ENCODE data around the gene HIVEP2.

HIVEP2 gene

GRCh38 chr6:142857233-142857761 is 87.7 kb downstream of the HIVEP2 start:
- no peak for DNase-seq

- no peak for DNase-seq
Measured at GRCh38 chr6:142856624-142857232, 88.2 kb downstream of the HIVEP2 start.

GRCh38 chr6:142855893-142856623 is 88.9 kb downstream of the HIVEP2 start:
- no peak for DNase-seq

- DNase-seq, result no peak
Measured at GRCh38 chr6:142854589-142855488, 90.1 kb downstream of the HIVEP2 start.

- no peak for DNase-seq
Measured at GRCh38 chr6:142853244-142854180, 91.5 kb downstream of the HIVEP2 start.

GRCh38 chr6:142851601-142852000 is 93.4 kb downstream of the HIVEP2 start:
- DNase-seq, result no peak

GRCh38 chr6:142850679-142851423 is 94.1 kb downstream of the HIVEP2 start:
- no peak for DNase-seq

GRCh38 chr6:142848976-142849375 is 96.0 kb downstream of the HIVEP2 start:
- no peak for DNase-seq

- DNase-seq, result no peak
Measured at GRCh38 chr6:142848156-142848555, 96.8 kb downstream of the HIVEP2 start.

GRCh38 chr6:142846883-142847287 is 98.1 kb downstream of the HIVEP2 start:
- no peak for DNase-seq

GRCh38 chr6:142846459-142846831 is 98.5 kb downstream of the HIVEP2 start:
- no peak for DNase-seq

GRCh38 chr6:142845624-142846458 is 99.1 kb downstream of the HIVEP2 start:
- DNase-seq, result no peak

- no peak for DNase-seq
Measured at GRCh38 chr6:142845143-142845571, 99.8 kb downstream of the HIVEP2 start.

- DNase-seq, result no peak
Measured at GRCh38 chr6:142844065-142844755, 100.8 kb downstream of the HIVEP2 start.

GRCh38 chr6:142843361-142843760 is 101.6 kb downstream of the HIVEP2 start:
- DNase-seq, result no peak

GRCh38 chr6:142842418-142843261 is 102.3 kb downstream of the HIVEP2 start:
- DNase-seq, result no peak

GRCh38 chr6:142841915-142842314 is 103.1 kb downstream of the HIVEP2 start:
- DNase-seq, result no peak

- no peak for DNase-seq
Measured at GRCh38 chr6:142839686-142840040, 105.3 kb downstream of the HIVEP2 start.
